OCI-LY1 (cell line): ENCODE results near the gene PAMR1.

Experiments
- H2AFZ ChIP-seq: fragments of 200-600 bp; sonication (generic), shearing (Covaris generic); 2 replicates; pipeline ENCODE4 v1.6.0; 2014; ENCODE audit warnings: antibody characterized with exemption, mild to moderate bottlenecking, low read length
- H3F3A ChIP-seq: fragments of 200-600 bp; sonication (generic), shearing (Covaris generic); 2 replicates; pipeline ENCODE4 v1.6.0; 2014; ENCODE audit warnings: mild to moderate bottlenecking, antibody characterized with exemption, low read length, moderate library complexity; ENCODE audit not compliant: insufficient read depth
- H3K27ac ChIP-seq: fragments of 200-600 bp; sonication (generic); 2 replicates; pipeline ENCODE4 v1.5.1; 2014; ENCODE audit warnings: low read length, mixed run types, mild to moderate bottlenecking, low read depth; ENCODE audit not compliant: poor library complexity, severe bottlenecking
- H3K27me3 ChIP-seq: fragments of 200-600 bp; sonication (generic); 2 replicates; pipeline ENCODE4 v1.6.0; 2014; ENCODE audit warnings: antibody characterized with exemption, mild to moderate bottlenecking, low read length, moderate library complexity; ENCODE audit not compliant: insufficient read depth
- H3K36me3 ChIP-seq: fragments of 200-600 bp; sonication (generic); 2 replicates; pipeline ENCODE4 v1.6.1; 2014; ENCODE audit warnings: mild to moderate bottlenecking, antibody characterized with exemption, low read length, moderate library complexity, mixed read lengths; ENCODE audit not compliant: insufficient read depth
- H3K4me1 ChIP-seq: fragments of 200-600 bp; sonication (generic); 2 replicates; pipeline ENCODE4 v1.5.1; 2014; ENCODE audit warnings: mild to moderate bottlenecking, low read length, moderate library complexity; ENCODE audit not compliant: insufficient read depth, severe bottlenecking
- H3K4me2 ChIP-seq: fragments of 200-600 bp; sonication (generic), shearing (Covaris generic); 2 replicates; pipeline ENCODE4 v1.6.1; 2014; ENCODE audit warnings: low read length
- H3K4me3 ChIP-seq: fragments of 200-600 bp; sonication (generic); 2 replicates; pipeline ENCODE4 v1.5.1; 2014; ENCODE audit warnings: low read length, low read depth, mild to moderate bottlenecking, mixed read lengths; ENCODE audit not compliant: poor library complexity, severe bottlenecking
- H3K79me2 ChIP-seq: fragments of 200-600 bp; shearing (Covaris generic); 2 replicates; pipeline ENCODE4 v1.6.1; 2016; ENCODE audit warnings: mixed run types, low read length, mixed read lengths; ENCODE audit not compliant: insufficient read depth
- H3K9ac ChIP-seq: fragments of 200-600 bp; sonication (generic), shearing (Covaris generic); 2 replicates; pipeline ENCODE4 v1.6.1; 2014; ENCODE audit warnings: mild to moderate bottlenecking, low read length, mixed read lengths
- H3K9me2 ChIP-seq: fragments of 200-600 bp; sonication (generic), shearing (Covaris generic); 2 replicates; pipeline ENCODE4 v1.6.1; 2014; ENCODE audit warnings: low read depth, mild to moderate bottlenecking, low read length, mixed read lengths
- H3K9me3 ChIP-seq: fragments of 200-600 bp; shearing (Covaris generic); 2 replicates; pipeline ENCODE4 v1.6.1; 2014; ENCODE audit warnings: low read length, mixed read lengths
- H4K20me1 ChIP-seq: fragments of 200-600 bp; sonication (generic), shearing (Covaris generic); 2 replicates; pipeline ENCODE4 v1.6.0; 2016; ENCODE audit warnings: mild to moderate bottlenecking, low read length; ENCODE audit not compliant: insufficient read depth
- EZH2 ChIP-seq: fragments of 200-600 bp; sonication (generic), shearing (Covaris generic); IDR thresholded peaks from 2 replicates; pipeline ENCODE4 v1.8.0; 2017; ENCODE audit warnings: borderline replicate concordance, mixed run types, mild to moderate bottlenecking, antibody characterized with exemption, low read length, moderate library complexity, mixed read lengths
- TF ChIP-seq, protein P1 (sequence below): fragments of 200-600 bp; sonication (generic), shearing (Covaris generic); IDR thresholded peaks from 2 replicates; pipeline ENCODE4 v1.5.1; 2017; ENCODE audit warnings: mild to moderate bottlenecking, antibody characterized with exemption, low read length, moderate library complexity, mixed read lengths

PAMR1 gene

DNA sequence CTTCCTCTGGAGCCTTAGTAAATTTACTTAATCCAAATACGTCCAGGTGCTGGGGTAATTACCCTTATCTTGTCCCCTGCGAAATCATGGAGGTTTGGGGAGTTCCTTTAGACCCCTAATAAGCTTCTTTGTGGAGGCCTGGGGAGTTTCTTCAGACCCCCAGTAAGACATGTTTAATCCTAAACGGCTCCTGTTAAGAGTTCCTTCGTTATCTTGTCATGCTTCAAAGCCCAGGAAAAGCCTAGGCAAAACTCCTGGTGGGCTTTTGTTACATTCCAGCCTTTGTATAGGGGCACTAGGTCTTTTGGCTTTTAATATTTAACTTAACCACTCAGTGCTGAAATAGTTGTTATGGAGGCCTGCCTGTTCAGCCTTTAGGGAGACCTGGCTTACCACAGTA, 18.1 kb upstream of the PAMR1 start:
- no peaks in the 10 kb centered on the region for H3F3A ChIP-seq
- H3K4me2 ChIP-seq = no peak overlapping the region
- no peaks in the 10 kb centered on the region for H3K9me2 ChIP-seq
- no peak overlapping the region for H3K9ac ChIP-seq
- no peaks in the 10 kb centered on the region for H3K79me2 ChIP-seq
- H2AFZ ChIP-seq = no peak overlapping the region
- H3K4me1 ChIP-seq = no peaks in the 10 kb centered on the region
- TF ChIP-seq, protein P1, sequence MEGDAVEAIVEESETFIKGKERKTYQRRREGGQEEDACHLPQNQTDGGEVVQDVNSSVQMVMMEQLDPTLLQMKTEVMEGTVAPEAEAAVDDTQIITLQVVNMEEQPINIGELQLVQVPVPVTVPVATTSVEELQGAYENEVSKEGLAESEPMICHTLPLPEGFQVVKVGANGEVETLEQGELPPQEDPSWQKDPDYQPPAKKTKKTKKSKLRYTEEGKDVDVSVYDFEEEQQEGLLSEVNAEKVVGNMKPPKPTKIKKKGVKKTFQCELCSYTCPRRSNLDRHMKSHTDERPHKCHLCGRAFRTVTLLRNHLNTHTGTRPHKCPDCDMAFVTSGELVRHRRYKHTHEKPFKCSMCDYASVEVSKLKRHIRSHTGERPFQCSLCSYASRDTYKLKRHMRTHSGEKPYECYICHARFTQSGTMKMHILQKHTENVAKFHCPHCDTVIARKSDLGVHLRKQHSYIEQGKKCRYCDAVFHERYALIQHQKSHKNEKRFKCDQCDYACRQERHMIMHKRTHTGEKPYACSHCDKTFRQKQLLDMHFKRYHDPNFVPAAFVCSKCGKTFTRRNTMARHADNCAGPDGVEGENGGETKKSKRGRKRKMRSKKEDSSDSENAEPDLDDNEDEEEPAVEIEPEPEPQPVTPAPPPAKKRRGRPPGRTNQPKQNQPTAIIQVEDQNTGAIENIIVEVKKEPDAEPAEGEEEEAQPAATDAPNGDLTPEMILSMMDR = no peak
- no peak for TF ChIP-seq EZH2
- no peak overlapping the region for H3K27ac ChIP-seq
- no peaks in the 10 kb centered on the region for H3K36me3 ChIP-seq
- no peaks in the 10 kb centered on the region for H3K9me3 ChIP-seq
- no peak overlapping the region for H3K4me3 ChIP-seq
- no peaks in the 10 kb centered on the region for H3K27me3 ChIP-seq
- no peaks in the 10 kb centered on the region for H4K20me1 ChIP-seq

- Histone ChIP-seq H4K20me1 (no peaks in the 10 kb centered on the region), H3K27me3 (no peaks in the 10 kb centered on the region), H3K4me3 (no peak overlapping the region), H3K36me3 (no peaks in the 10 kb centered on the region), H3K4me1 (no peaks in the 10 kb centered on the region), H3K79me2 (no peaks in the 10 kb centered on the region), H2AFZ (no peak overlapping the region), H3K9me2 (no peaks in the 10 kb centered on the region), H3K27ac (no peak overlapping the region), H3K9me3 (no peaks in the 10 kb centered on the region), H3K9ac (no peak overlapping the region), H3F3A (no peaks in the 10 kb centered on the region), H3K4me2 (no peak overlapping the region)
- TF ChIP-seq EZH2 = no peak
- TF ChIP-seq, protein P1 = no peak
Observed at GRCh38 chr11:35541621-35542375, 16.4 kb upstream of the PAMR1 start.

DNA sequence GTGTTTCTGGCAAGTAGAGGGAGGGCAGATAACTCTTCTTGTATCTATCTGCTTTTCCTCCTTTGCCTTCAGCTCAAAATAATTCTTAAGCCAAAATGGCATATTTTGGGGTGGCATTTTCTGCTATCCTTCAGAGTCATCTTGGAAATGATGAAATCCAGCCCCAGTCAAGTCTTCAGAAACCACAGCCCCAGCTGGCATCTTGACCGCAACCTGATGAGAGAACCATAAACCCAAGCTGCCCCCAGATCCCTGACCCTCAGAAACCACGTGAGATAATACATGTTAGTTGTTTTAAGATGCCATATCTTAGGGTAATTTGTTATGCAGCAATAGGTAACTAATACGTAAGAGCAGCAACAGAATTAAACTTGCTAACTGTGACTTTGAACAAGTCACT, 15.1 kb upstream of the PAMR1 start:
- Histone ChIP-seq H3K27ac (no peak overlapping the region), H4K20me1 (no peaks in the 10 kb centered on the region), H2AFZ (no peak overlapping the region), H3K36me3 (no peaks in the 10 kb centered on the region), H3K4me3 (no peak overlapping the region), H3K9me3 (no peaks in the 10 kb centered on the region), H3K9me2 (no peaks in the 10 kb centered on the region), H3F3A (no peaks in the 10 kb centered on the region), H3K27me3 (no peaks in the 10 kb centered on the region), H3K9ac (no peak overlapping the region), H3K4me2 (no peak overlapping the region), H3K79me2 (no peaks in the 10 kb centered on the region), H3K4me1 (no peaks in the 10 kb centered on the region)
- TF ChIP-seq, protein P1 = no peak
- no peak for TF ChIP-seq EZH2
